ENCODE measurements around the gene TMPO. TPM values are rescaled to one million over a fixed set of nuclear protein-coding genes. Genes with fewer than 3 reads are reported as not detected.

The TMPO gene
- total and polyA plus RNA-seq, 10 of the 15 experiments (the other 5 are each of a cell fraction or from before 2014, with no cell fraction given), result 79.8 to 246 (median 179) TPM

DNA sequence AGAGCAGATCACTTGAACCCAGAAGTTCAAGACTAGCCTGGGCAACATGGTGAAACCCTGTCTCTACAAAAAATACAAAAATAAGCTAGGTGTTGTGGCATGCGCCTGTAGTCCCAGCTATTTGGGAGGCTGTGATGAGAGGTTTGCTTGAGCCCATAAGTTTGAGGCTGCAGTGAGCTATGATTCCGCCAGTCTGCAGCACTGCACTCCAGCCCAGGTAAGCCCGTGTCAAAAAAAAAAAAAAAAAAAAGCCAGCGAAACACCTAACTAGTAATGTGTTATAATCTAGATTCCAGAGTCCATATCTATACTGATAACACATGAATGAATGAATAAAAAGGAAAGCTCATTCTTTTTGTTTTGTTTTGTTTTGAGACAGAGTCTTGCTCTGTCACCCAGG is 59.6 kb downstream of the TMPO start:
- no peaks in the 10 kb centered on the region for H3K36me3 ChIP-seq (ENCODE audit: control insufficient read depth in 2 of 2, insufficient read depth in 2 of 2, low read length in 1 of 2)
- ChIA-PET POLR2A (interaction anchor here (0.9 to 1.4 kb wide), 2 partner anchors 18 to 20 kb away, joined by 3 to 4 read pairs; no protein-coding TSS in a partner anchor), RAD21 (ENCODE audit: unreplicated experiment) (no interaction called here), SMC1A (ENCODE audit: uncharacterized antibody, unreplicated experiment) (interaction anchor here (1.0 to 1.5 kb wide), 3 partner anchors 8 to 19 kb away, joined by 3 to 7 read pairs (median 4); partner anchors contain the start of gene SLC25A3), CTCF (interaction anchor here (0.7 to 2.0 kb wide), 4 partner anchors 8 to 55 kb away, joined by 3 to 15 read pairs (median 3); no protein-coding TSS in a partner anchor)
- H3K4me3 ChIP-seq, result no peak overlapping the region
- H3K27me3 ChIP-seq (replicated peaks in 1 of 2; ENCODE audit: control insufficient read depth in 2 of 2, insufficient read depth in 2 of 2, low read length in 1 of 2), result no peaks in the 10 kb centered on the region
- ATAC-seq, result no peak
- no TSS peak for BruUV-seq (replicated peaks)
- no peak overlapping the region for H3K27ac ChIP-seq (ENCODE audit: control insufficient read depth, insufficient read depth)
- H4K20me1 ChIP-seq (ENCODE audit: control insufficient read depth, insufficient read depth), result no peaks in the 10 kb centered on the region
- no peak overlapping the region for H3K9ac ChIP-seq (ENCODE audit: control insufficient read depth, insufficient read depth, low read length)
- 73% methylated on average over 4 of the region's 4 CpGs for WGBS (ENCODE audit: insufficient coverage, insufficient replicate concordance, low lambda C conversion rate, missing lambda C conversion rate)
- in situ Hi-C loops (cut with MboI), result no loop called here
- no peaks in the 10 kb centered on the region for H3K9me3 ChIP-seq (replicated peaks; ENCODE audit: control insufficient read depth, insufficient read depth, low read length)
- no peak overlapping the region for H2AFZ ChIP-seq (ENCODE audit: control insufficient read depth, low read depth, low read length)
- intact Hi-C loops (cut with micrococcal nuclease; ENCODE audit: unreplicated experiment), result no loop called here
- no peak for FAIRE-seq
- H3K4me1 ChIP-seq (ENCODE audit: control insufficient read depth, insufficient read depth, low read length), result no peaks in the 10 kb centered on the region
- no peak overlapping the region for H3K4me2 ChIP-seq (ENCODE audit: control insufficient read depth, insufficient read depth)
- DNase-seq (ENCODE audit: low read depth, low spot score), result no peak
- H3K79me2 ChIP-seq (ENCODE audit: control insufficient read depth, insufficient read depth, low read length), result no peaks in the 10 kb centered on the region
- TF ChIP-seq, protein P1, sequence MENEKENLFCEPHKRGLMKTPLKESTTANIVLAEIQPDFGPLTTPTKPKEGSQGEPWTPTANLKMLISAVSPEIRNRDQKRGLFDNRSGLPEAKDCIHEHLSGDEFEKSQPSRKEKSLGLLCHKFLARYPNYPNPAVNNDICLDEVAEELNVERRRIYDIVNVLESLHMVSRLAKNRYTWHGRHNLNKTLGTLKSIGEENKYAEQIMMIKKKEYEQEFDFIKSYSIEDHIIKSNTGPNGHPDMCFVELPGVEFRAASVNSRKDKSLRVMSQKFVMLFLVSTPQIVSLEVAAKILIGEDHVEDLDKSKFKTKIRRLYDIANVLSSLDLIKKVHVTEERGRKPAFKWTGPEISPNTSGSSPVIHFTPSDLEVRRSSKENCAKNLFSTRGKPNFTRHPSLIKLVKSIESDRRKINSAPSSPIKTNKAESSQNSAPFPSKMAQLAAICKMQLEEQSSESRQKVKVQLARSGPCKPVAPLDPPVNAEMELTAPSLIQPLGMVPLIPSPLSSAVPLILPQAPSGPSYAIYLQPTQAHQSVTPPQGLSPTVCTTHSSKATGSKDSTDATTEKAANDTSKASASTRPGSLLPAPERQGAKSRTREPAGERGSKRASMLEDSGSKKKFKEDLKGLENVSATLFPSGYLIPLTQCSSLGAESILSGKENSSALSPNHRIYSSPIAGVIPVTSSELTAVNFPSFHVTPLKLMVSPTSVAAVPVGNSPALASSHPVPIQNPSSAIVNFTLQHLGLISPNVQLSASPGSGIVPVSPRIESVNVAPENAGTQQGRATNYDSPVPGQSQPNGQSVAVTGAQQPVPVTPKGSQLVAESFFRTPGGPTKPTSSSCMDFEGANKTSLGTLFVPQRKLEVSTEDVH (IDR thresholded peaks at IDR 0.05; ENCODE audit: low read depth, partially characterized antibody), result no peak
- TF ChIP-seq, protein P2, sequence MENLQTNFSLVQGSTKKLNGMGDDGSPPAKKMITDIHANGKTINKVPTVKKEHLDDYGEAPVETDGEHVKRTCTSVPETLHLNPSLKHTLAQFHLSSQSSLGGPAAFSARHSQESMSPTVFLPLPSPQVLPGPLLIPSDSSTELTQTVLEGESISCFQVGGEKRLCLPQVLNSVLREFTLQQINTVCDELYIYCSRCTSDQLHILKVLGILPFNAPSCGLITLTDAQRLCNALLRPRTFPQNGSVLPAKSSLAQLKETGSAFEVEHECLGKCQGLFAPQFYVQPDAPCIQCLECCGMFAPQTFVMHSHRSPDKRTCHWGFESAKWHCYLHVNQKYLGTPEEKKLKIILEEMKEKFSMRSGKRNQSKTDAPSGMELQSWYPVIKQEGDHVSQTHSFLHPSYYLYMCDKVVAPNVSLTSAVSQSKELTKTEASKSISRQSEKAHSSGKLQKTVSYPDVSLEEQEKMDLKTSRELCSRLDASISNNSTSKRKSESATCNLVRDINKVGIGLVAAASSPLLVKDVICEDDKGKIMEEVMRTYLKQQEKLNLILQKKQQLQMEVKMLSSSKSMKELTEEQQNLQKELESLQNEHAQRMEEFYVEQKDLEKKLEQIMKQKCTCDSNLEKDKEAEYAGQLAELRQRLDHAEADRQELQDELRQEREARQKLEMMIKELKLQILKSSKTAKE (IDR thresholded peaks at IDR 0.05; ENCODE audit: low read depth, poor library complexity, severe bottlenecking), result no peak
- no peak for TF ChIP-seq TCF3 (IDR thresholded peaks at IDR 0.05; ENCODE audit: borderline replicate concordance, insufficient read depth, low read depth, low read length)
- TF ChIP-seq, protein P3, sequence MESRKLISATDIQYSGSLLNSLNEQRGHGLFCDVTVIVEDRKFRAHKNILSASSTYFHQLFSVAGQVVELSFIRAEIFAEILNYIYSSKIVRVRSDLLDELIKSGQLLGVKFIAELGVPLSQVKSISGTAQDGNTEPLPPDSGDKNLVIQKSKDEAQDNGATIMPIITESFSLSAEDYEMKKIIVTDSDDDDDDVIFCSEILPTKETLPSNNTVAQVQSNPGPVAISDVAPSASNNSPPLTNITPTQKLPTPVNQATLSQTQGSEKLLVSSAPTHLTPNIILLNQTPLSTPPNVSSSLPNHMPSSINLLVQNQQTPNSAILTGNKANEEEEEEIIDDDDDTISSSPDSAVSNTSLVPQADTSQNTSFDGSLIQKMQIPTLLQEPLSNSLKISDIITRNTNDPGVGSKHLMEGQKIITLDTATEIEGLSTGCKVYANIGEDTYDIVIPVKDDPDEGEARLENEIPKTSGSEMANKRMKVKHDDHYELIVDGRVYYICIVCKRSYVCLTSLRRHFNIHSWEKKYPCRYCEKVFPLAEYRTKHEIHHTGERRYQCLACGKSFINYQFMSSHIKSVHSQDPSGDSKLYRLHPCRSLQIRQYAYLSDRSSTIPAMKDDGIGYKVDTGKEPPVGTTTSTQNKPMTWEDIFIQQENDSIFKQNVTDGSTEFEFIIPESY (IDR thresholded peaks at IDR 0.05), result no peak
- TF ChIP-seq, protein P4, sequence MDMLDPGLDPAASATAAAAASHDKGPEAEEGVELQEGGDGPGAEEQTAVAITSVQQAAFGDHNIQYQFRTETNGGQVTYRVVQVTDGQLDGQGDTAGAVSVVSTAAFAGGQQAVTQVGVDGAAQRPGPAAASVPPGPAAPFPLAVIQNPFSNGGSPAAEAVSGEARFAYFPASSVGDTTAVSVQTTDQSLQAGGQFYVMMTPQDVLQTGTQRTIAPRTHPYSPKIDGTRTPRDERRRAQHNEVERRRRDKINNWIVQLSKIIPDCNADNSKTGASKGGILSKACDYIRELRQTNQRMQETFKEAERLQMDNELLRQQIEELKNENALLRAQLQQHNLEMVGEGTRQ (IDR thresholded peaks at IDR 0.05; ENCODE audit: borderline replicate concordance, low read depth, low read length), result no peak
- TF ChIP-seq MEF2B (IDR thresholded peaks at IDR 0.05; ENCODE audit: partially characterized antibody, poor library complexity, severe bottlenecking), result no peak
- TF ChIP-seq SUPT20H (IDR thresholded peaks at IDR 0.05; ENCODE audit: borderline replicate concordance, control insufficient read depth, low read depth, low read length), result no peak
- TF ChIP-seq JUND (IDR thresholded peaks at IDR 0.05; ENCODE audit: low read depth, low read length), result no peak
- TF ChIP-seq ZNF24 (IDR thresholded peaks at IDR 0.05), result no peak
- TF ChIP-seq YBX1 (IDR thresholded peaks at IDR 0.05), result no peak
- TF ChIP-seq RB1 (IDR thresholded peaks at IDR 0.05; ENCODE audit: borderline replicate concordance), result no peak
- TF ChIP-seq, protein P5, sequence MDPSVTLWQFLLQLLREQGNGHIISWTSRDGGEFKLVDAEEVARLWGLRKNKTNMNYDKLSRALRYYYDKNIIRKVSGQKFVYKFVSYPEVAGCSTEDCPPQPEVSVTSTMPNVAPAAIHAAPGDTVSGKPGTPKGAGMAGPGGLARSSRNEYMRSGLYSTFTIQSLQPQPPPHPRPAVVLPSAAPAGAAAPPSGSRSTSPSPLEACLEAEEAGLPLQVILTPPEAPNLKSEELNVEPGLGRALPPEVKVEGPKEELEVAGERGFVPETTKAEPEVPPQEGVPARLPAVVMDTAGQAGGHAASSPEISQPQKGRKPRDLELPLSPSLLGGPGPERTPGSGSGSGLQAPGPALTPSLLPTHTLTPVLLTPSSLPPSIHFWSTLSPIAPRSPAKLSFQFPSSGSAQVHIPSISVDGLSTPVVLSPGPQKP (IDR thresholded peaks at IDR 0.05; ENCODE audit: low read depth, low read length), result no peak
- TF ChIP-seq BRCA1 (IDR thresholded peaks at IDR 0.05; ENCODE audit: low read depth, low read length), result no peak
- no peak for TF ChIP-seq TARDBP (IDR thresholded peaks at IDR 0.05; ENCODE audit: borderline replicate concordance)
- no peak for TF ChIP-seq NR2C2 (IDR thresholded peaks at IDR 0.05; ENCODE audit: borderline replicate concordance, control insufficient read depth, insufficient read length, low read depth)

All from GM12878 (cell line).